T-cell (primary cell): ENCODE data around the gene NSDHL. TPM values are rescaled to one million over a fixed set of nuclear protein-coding genes. Genes with fewer than 3 reads are reported as not detected.

Experiments
- ATAC-seq, 4 experiments: fragments of 200-7000 bp in 3 of 4; fragments of 150-1000 bp in 1 of 4; cut with Tn5 transposase; replicated peaks in 1 of 4; 1 replicate in 3 of 4; 2 replicates in 1 of 4; pipeline ENCODE4 v1.10.0; 2021; ENCODE audit warnings: moderate library complexity in 3 of 4, mild to moderate bottlenecking in 2 of 4, moderate number of reproducible peaks in 1 of 4
- CTCF ChIA-PET, 2 donors: fragments of 300-600 bp; sonication (Branson Sonifier 250); formaldehyde crosslinking; loops; one replicate each; lab custom pipeline; 2022; ENCODE audit warnings: antibody characterized with exemption in 2 of 2; lab: Charles Lee
- POLR2A ChIA-PET, 2 donors: fragments of 300-600 bp; sonication (Branson Sonifier 250); formaldehyde crosslinking; loops; one replicate each; lab custom pipeline; 2022; ENCODE audit warnings: antibody characterized with exemption in 2 of 2; lab: Charles Lee
- DNase-seq, 35 experiments: peaks; one replicate each; pipeline versions ENCODE4 v3.0.0 to v3.0.0-alpha.2; 2013 to 2023
- H3K27ac ChIP-seq: one replicate; pipeline ENCODE4 v1.5.1; 2013; ENCODE audit warnings: low read length
- H3K27me3 ChIP-seq, 2 experiments: replicated peaks in 1 of 2; 1 replicate in 1 of 2; 2 replicates in 1 of 2; pipeline versions ENCODE4 v1.6.1 to v1.7.0; 2013; ENCODE audit warnings: low read length in 1 of 2, mixed read lengths in 1 of 2; ENCODE audit not compliant: control insufficient read depth in 2 of 2, insufficient read depth in 2 of 2; ENCODE audit errors: extremely low read depth in 1 of 2
- H3K36me3 ChIP-seq, 2 donors: 1 replicate in 1 of 2; 2 replicates in 1 of 2; pipeline versions ENCODE4 v1.6.1 to v1.7.0; 2013; ENCODE audit warnings: low read length in 1 of 2; ENCODE audit not compliant: control insufficient read depth in 2 of 2, insufficient read depth in 1 of 2; ENCODE audit errors: extremely low read depth in 1 of 2
- H3K4me1 ChIP-seq, 2 experiments: 1 replicate in 1 of 2; 2 replicates in 1 of 2; pipeline versions ENCODE4 v1.6.1 to v1.7.0; 2013; ENCODE audit warnings: low read length in 2 of 2, mixed read lengths in 1 of 2; ENCODE audit not compliant: insufficient read depth in 2 of 2, control insufficient read depth in 1 of 2; ENCODE audit errors: extremely low read depth in 1 of 2
- H3K4me3 ChIP-seq, 2 donors: 1 replicate in 1 of 2; 2 replicates in 1 of 2; pipeline versions ENCODE4 v1.5.1 to v1.7.0; 2013; ENCODE audit warnings: mild to moderate bottlenecking in 2 of 2, low read length in 1 of 2, moderate library complexity in 1 of 2; ENCODE audit not compliant: control insufficient read depth in 1 of 2; ENCODE audit errors: extremely low read depth in 1 of 2
- H3K9me3 ChIP-seq: 2 replicates; pipeline ENCODE4 v1.7.0; 2013
- H3K27ac Mint-ChIP-seq, 2 donors: one replicate each; pipeline ENCODE4 v1.8.0; 2020 to 2021; ENCODE audit warnings: mild to moderate bottlenecking in 2 of 2, mixed read lengths in 2 of 2
- H3K27me3 Mint-ChIP-seq, 2 donors: one replicate each; pipeline ENCODE4 v1.8.0; 2021 to 2022; ENCODE audit warnings: mixed read lengths in 2 of 2
- H3K36me3 Mint-ChIP-seq: one replicate; pipeline ENCODE4 v1.8.0; 2021; ENCODE audit warnings: mixed read lengths
- H3K4me1 Mint-ChIP-seq, 3 donors: one replicate each; pipeline ENCODE4 v1.8.0; 2020 to 2022; ENCODE audit warnings: mixed read lengths in 3 of 3, mild to moderate bottlenecking in 1 of 3
- H3K4me3 Mint-ChIP-seq, 3 donors: one replicate each; pipeline ENCODE4 v1.8.0; 2020 to 2022; ENCODE audit warnings: mild to moderate bottlenecking in 3 of 3, mixed read lengths in 3 of 3, moderate library complexity in 3 of 3
- H3K9me3 Mint-ChIP-seq, 3 donors: one replicate each; pipeline ENCODE4 v1.8.0; 2020 to 2022; ENCODE audit warnings: mixed read lengths in 3 of 3
- WGBS: methylation state at CpG from one replicate; pipeline ENCODE4 v1.1.5; 2013; ENCODE audit warnings: missing lambda C conversion rate; ENCODE audit not compliant: insufficient coverage; 5-methylcytosine and 5-hydroxymethylcytosine counted together
- total RNA-seq, 35 experiments: library from RNA in 6 of 35; stranded (reverse) in 6 of 35; fragments of 120-200 nt in 1 of 35; gene quantifications; one replicate each; pipeline versions ENCODE4 v1.2.1 to v1.2.4 and lab custom pipeline; 2013 to 2026

NSDHL gene
- total RNA-seq, 5 donors from 2014 or later (not counting 1 experiment from before 2014, with no cell fraction given), result 3.1 to 8.1 (median 7.1) TPM

DNA sequence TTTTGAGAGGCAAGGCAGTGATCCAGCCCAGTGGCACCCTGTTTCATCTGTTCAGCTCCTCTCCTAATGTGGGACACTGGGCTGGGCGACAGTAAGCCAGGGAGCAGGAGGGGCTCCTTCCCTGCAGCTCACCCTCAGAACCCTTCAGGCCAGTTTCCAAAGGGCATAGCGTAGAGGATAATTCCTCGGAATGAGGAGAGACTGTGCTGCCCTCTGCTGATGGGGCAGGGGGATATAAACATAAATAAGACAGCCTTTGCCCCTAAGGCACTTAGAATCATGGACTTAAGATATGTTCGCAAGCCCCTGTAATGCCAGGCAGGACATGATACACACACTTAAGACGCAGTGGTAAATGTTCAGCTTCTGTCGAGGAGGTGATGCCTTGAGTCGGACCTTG is 39.1 kb downstream of the NSDHL start:
- Histone ChIP-seq H3K4me1 (peaks cover 0 to 14% of the 10 kb centered on the region in 2 experiments), H3K9me3 (no peaks in the 10 kb centered on the region), H3K36me3 (peaks cover 4 to 17% of the 10 kb centered on the region in 2 donors), H3K4me3 (no peak overlapping the region), H3K27ac (no peak overlapping the region), H3K27me3 (no peaks in the 10 kb centered on the region)
- 98% methylated on average over 4 of the region's 7 CpGs for WGBS
- peaks cover 0 to 8% of the 10 kb centered on the region in 2 donors for H3K27me3 Mint-ChIP-seq
- no peak overlapping the region for H3K4me3 Mint-ChIP-seq
- ChIA-PET CTCF (interaction anchor here in 1 of 2 donors (0.6 kb wide), 1 partner anchor 1235 kb away, joined by 3 read pairs; no protein-coding TSS in a partner anchor), POLR2A (no interaction called here)
- ATAC-seq (no peak), DNase-seq (no peak)
- H3K9me3 Mint-ChIP-seq, result no peaks in the 10 kb centered on the region
- no peak overlapping the region for H3K27ac Mint-ChIP-seq
- peaks cover 23% of the 10 kb centered on the region for H3K36me3 Mint-ChIP-seq
- H3K4me1 Mint-ChIP-seq, result peaks cover 8 to 13% (median 13%) of the 10 kb centered on the region in 3 donors

DNA sequence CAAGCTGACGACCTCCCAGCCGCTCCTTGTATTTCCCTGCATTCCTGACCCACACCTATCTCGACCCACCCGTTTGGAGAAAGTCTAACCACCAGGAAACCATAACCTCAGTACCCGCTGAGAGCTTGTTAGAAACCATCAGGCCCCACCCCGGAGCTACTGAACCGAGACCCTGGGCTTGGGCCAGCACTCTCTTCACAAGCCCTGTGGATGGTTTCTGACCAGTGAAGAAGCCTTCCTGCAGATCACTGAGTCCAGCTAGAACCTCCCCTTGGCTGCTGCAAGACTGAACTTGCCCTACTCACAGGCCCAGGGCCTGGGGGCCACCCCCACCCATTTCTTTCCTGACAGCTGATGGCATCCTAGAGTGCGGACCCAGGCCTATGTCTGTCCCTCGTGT is 40.4 kb downstream of the NSDHL start:
- no peak for ATAC-seq
- Histone ChIP-seq H3K27me3 (no peaks in the 10 kb centered on the region), H3K27ac (no peak overlapping the region), H3K4me1 (peaks cover 0 to 14% of the 10 kb centered on the region in 2 experiments), H3K4me3 (no peak overlapping the region), H3K36me3 (peaks cover 4 to 13% of the 10 kb centered on the region in 2 donors), H3K9me3 (no peaks in the 10 kb centered on the region)
- peaks cover 0 to 12% of the 10 kb centered on the region in 2 donors for H3K27me3 Mint-ChIP-seq
- peak overlapping the region in 1 of 2 donors; percentile 66 for H3K27ac Mint-ChIP-seq
- peaks cover 19% of the 10 kb centered on the region for H3K36me3 Mint-ChIP-seq
- ChIA-PET CTCF (no interaction called here), POLR2A (no interaction called here)
- 67% methylated on average over 2 of the region's 9 CpGs for WGBS
- no peaks in the 10 kb centered on the region for H3K9me3 Mint-ChIP-seq
- no peak for DNase-seq
- H3K4me3 Mint-ChIP-seq, result no peak overlapping the region
- peaks cover 8 to 13% (median 13%) of the 10 kb centered on the region in 3 donors for H3K4me1 Mint-ChIP-seq

DNA sequence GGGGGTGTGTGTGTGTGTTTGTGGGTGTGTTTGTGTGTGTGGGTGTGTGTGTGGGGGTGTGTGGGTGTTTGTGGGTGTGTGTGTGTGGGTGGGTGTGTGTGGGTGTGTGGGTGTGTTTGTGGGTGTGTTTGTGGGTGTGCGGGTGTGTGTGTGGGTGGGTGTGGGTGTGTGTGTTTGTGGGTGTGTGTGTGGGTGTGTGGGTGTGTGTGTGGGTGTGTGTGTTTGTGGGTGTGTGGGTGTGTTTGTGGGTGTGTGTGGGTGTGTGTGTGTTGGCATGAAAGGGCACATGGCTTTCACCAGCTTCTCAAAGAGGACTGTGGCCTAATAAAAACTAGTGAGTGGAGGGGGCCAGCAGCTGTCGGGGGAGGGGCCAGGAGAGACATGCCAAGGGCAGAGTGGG is 41.7 kb downstream of the NSDHL start:
- ChIA-PET CTCF (no interaction called here), POLR2A (no interaction called here)
- no peak for DNase-seq
- Histone ChIP-seq H3K27ac (no peak overlapping the region), H3K4me1 (peaks cover 0 to 14% of the 10 kb centered on the region in 2 experiments), H3K36me3 (peaks cover 4 to 13% of the 10 kb centered on the region in 2 donors), H3K4me3 (no peak overlapping the region), H3K27me3 (no peaks in the 10 kb centered on the region), H3K9me3 (no peaks in the 10 kb centered on the region)
- WGBS, result 100% methylated on average over 1 of the region's 2 CpGs
- H3K4me1 Mint-ChIP-seq, result peaks cover 8 to 13% (median 13%) of the 10 kb centered on the region in 3 donors
- no peak overlapping the region for H3K4me3 Mint-ChIP-seq
- peaks cover 5 to 13% of the 10 kb centered on the region in 2 donors for H3K27me3 Mint-ChIP-seq
- ATAC-seq, result no peak
- H3K9me3 Mint-ChIP-seq, result no peaks in the 10 kb centered on the region
- no peak overlapping the region for H3K27ac Mint-ChIP-seq
- H3K36me3 Mint-ChIP-seq, result peaks cover 19% of the 10 kb centered on the region

DNA sequence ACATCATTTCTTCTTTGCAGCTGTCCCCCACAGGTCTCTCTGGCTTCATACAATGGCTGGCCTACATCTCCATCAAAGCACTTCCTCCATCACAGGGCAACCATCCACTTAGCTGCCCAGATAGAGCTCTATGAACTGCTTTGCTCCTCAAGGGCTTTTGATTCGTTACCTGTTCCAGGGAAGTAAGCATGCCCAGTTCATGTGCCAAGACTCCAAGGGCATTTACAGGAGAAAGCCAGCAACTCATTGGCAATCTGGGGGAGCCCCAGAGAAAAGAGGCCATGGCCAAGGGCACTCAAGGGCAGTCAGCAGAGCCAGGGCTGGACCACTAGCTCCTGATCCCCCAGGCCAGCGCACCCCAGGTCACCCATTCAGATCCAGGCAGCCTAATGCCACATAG is 42.5 kb downstream of the NSDHL start:
- POLR2A ChIA-PET, result no interaction called here
- ATAC-seq, result no peak
- Mint-ChIP-seq H3K36me3 (peaks cover 19% of the 10 kb centered on the region), H3K27ac (peak overlapping the region in 1 of 2 donors; percentile 34), H3K27me3 (peaks cover 5 to 17% of the 10 kb centered on the region in 2 donors), H3K4me3 (no peak overlapping the region), H3K9me3 (no peaks in the 10 kb centered on the region), H3K4me1 (peaks cover 8 to 13% (median 13%) of the 10 kb centered on the region in 3 donors)
- Histone ChIP-seq H3K36me3 (peaks cover 4 to 9% of the 10 kb centered on the region in 2 donors), H3K27me3 (no peaks in the 10 kb centered on the region), H3K4me3 (no peak overlapping the region), H3K4me1 (peaks cover 0 to 14% of the 10 kb centered on the region in 2 experiments), H3K27ac (no peak overlapping the region), H3K9me3 (no peaks in the 10 kb centered on the region)
- CTCF ChIA-PET, result no interaction called here
- 100% methylated on average over 1 of the region's 2 CpGs for WGBS
- DNase-seq, result no peak

DNA sequence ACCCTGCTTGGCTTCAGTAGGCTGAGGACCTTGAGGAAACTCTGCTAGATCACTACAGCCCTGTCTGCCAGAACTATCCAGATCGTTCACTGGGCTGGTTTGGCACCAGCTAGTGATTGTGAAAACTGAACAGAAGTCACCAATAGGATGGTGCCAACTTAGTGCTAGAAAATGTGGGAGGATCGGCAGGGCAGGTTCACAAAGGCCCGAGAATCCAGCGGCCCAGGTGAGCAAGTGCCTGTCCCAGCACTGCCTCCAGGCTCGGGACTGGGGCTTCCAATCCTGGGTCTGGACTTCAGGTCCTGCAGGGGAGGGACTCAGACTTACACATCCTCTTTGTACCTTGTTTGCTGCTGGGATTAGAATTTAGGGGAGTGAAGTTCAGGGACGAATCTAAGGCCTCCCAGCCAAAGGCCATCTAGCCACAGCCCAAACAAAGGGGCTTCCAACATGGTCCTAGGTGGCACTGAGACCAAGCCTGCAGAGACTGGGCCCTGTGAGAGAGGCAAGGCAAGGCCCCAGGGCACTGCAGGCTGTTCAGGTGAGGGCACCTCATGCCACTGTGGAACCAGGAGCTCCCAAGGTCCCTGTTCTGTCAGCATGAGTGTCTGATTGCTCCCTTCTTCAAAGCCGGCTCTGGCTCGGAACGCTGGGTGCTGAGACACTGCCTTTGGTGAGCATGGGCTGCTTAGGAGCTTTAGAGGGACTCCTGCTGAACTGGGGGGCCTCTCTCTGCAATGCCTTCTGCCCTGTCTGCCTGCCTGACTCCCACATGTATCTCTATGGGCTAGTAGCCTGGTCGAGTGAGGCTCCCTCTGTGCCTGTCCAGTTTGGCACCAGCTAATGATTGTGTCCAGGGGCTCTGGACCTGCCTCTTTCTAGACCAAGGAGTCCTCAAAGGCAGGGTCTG is 46.3 kb downstream of the NSDHL start:
- DNase-seq (no peak), ATAC-seq (no peak)
- H3K4me3 Mint-ChIP-seq, result no peak overlapping the region
- ChIA-PET POLR2A (no interaction called here), CTCF (no interaction called here)
- no peaks in the 10 kb centered on the region for H3K36me3 Mint-ChIP-seq
- H3K4me1 Mint-ChIP-seq, result peaks cover 2 to 6% (median 6%) of the 10 kb centered on the region in 3 donors
- no peaks in the 10 kb centered on the region for H3K9me3 ChIP-seq
- H3K36me3 ChIP-seq, result no peaks in the 10 kb centered on the region
- peaks cover 0 to 10% of the 10 kb centered on the region in 2 experiments for H3K4me1 ChIP-seq
- WGBS, result 80% methylated on average over 1 of the region's 10 CpGs
- H3K27ac ChIP-seq, result no peak overlapping the region
- no peak overlapping the region for H3K27ac Mint-ChIP-seq
- no peak overlapping the region for H3K4me3 ChIP-seq
- no peaks in the 10 kb centered on the region for H3K9me3 Mint-ChIP-seq
- peaks cover 5 to 18% of the 10 kb centered on the region in 2 donors for H3K27me3 Mint-ChIP-seq
- H3K27me3 ChIP-seq, result peaks cover 0 to 4% of the 10 kb centered on the region in 2 experiments

DNA sequence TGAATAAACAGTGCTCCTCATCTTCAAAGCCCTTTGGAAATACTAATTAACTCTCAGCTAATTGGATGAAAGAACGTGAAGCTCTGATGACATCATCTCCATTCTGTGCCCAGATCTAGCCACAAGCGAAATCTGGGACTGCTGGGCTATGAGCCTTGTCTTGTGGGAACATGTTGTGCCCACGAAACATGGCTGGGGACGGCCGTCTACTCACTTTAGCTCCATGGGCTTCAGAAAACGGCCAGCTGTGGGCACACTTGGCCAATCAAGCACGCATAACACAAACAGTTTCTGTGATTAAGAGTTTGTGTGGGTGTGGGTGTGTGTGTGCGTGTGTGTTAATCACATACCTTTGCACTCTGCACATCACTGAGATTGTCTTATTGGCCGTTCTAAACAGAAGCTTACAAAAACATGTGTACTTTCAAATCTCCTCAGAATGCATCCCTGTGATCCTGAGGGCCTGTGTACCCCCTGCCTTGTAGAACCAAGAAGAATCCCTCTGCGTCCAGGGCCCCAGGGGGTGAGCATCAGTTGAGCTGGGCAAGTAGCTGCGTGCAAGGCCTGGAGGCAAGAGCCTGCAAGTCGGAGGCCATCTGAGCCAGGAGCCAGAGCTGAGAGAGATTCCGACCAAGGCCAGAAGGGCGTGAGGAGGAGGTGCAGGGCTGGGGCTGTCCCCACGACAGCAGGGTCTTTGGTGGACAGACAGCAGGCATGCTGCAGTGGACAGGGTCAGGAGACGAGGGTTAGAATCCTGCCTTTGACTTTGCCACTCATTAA is 48.3 kb downstream of the NSDHL start:
- H3K4me3 ChIP-seq, result no peak overlapping the region
- POLR2A ChIA-PET, result no interaction called here

More for the DNA sequence above, 48.3 kb downstream of the NSDHL start:
- DNase-seq, result no peak
- no peak overlapping the region for H3K27ac Mint-ChIP-seq
- no peaks in the 10 kb centered on the region for H3K4me1 Mint-ChIP-seq
- no peaks in the 10 kb centered on the region for H3K36me3 ChIP-seq
- H3K27me3 Mint-ChIP-seq, result peaks cover 5 to 18% of the 10 kb centered on the region in 2 donors
- H3K27ac ChIP-seq, result no peak overlapping the region
- CTCF ChIA-PET, result no interaction called here
- H3K9me3 Mint-ChIP-seq, result no peaks in the 10 kb centered on the region
- H3K4me3 Mint-ChIP-seq, result no peak overlapping the region
- 80% methylated on average over 7 of the region's 16 CpGs for WGBS
- no peaks in the 10 kb centered on the region for H3K36me3 Mint-ChIP-seq
- no peak for ATAC-seq
- no peaks in the 10 kb centered on the region for H3K9me3 ChIP-seq
- peaks cover 0 to 4% of the 10 kb centered on the region in 2 experiments for H3K27me3 ChIP-seq
- no peaks in the 10 kb centered on the region for H3K4me1 ChIP-seq
